ENCODE results near the gene GFPT1.
"Not testable (repeated sequence)": the region's sequence is repeated elsewhere in the genome, so short reads cannot be mapped to it uniquely, and the experiment has no call there.

GFPT1 gene

DNA sequence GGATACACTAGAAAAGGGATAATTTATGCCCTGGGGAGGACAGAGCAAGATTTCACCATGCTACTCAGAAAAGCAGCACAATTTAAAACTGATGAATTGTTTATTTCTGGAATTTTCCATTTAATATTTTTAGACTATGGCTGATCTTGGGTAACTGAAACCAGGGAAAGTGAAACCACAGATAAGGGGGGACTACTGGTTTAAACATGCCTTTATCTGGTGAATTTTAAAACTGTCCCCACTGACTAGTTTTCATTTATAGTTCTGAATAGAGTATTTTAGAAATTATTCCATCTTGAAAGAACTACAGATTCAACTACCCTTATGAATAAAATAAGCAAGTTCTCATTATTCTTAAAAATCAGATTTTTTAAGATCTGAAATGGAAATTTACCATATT is 35.2 kb upstream of the GFPT1 start:
- no peak for TF ChIP-seq EZH2phosphoT487 (IDR thresholded peaks at IDR 0.05; ENCODE audit: borderline replicate concordance)
- Histone ChIP-seq H3K9ac (ENCODE audit: low read depth, low read length, poor library complexity, severe bottlenecking) (no peak overlapping the region), H3K9me2 (replicated peaks; ENCODE audit: low read depth, low read length) (no peaks in the 10 kb centered on the region), H3K4me2 (ENCODE audit: low read depth, low read length, poor library complexity, severe bottlenecking) (no peak overlapping the region), H3K36me3 (ENCODE audit: insufficient read depth, low read length) (no peaks in the 10 kb centered on the region; the same call in 1 of the 2 replicates), H3K9me3 (ENCODE audit: insufficient read depth, low read depth, low read length) (no peaks in the 10 kb centered on the region), H2AFZ (ENCODE audit: low read length) (no peak overlapping the region), H4K20me1 (ENCODE audit: insufficient read depth, low read length, poor library complexity, severe bottlenecking) (no peaks in the 10 kb centered on the region), H3F3A (ENCODE audit: low read depth) (no peaks in the 10 kb centered on the region), H3K27me3 (ENCODE audit: insufficient read depth, low read length, poor library complexity, severe bottlenecking) (no peaks in the 10 kb centered on the region), H3K4me1 (ENCODE audit: insufficient read depth, low read length, poor library complexity, severe bottlenecking) (no peaks in the 10 kb centered on the region), H3K79me2 (ENCODE audit: insufficient read depth, low read length) (no peaks in the 10 kb centered on the region), H3K4me3 (ENCODE audit: low read length, poor library complexity, severe bottlenecking) (no peak overlapping the region)

DNA sequence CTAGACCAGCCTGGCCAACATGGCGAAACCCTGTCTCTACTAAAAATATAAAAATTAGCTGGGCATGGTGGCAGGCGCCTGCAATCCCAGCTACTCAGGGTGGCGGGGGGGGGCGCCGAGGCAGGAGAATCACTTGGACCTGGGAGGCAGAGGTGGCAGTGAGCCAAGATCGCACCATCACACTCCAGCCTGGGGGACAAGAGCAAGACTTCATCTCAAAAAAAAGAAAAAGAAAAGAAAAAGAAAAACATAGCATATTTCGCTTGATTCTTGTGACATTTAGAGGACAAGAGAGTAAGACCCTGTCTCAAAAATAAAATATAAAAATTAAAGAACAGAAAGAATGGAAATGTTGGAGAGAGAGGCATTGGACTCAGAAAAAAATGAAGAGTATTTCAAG is 32.1 kb upstream of the GFPT1 start:
- not testable (repeated sequence) for H3K27me3 ChIP-seq (ENCODE audit: insufficient read depth, low read length, poor library complexity, severe bottlenecking); H3K4me1 ChIP-seq (ENCODE audit: insufficient read depth, low read length, poor library complexity, severe bottlenecking); H3K9ac ChIP-seq (ENCODE audit: low read depth, low read length, poor library complexity, severe bottlenecking); H3K9me2 ChIP-seq (replicated peaks; ENCODE audit: low read depth, low read length); H3F3A ChIP-seq (ENCODE audit: low read depth); H3K79me2 ChIP-seq (ENCODE audit: insufficient read depth, low read length); H2AFZ ChIP-seq (ENCODE audit: low read length); H3K9me3 ChIP-seq (ENCODE audit: insufficient read depth, low read depth, low read length); H4K20me1 ChIP-seq (ENCODE audit: insufficient read depth, low read length, poor library complexity, severe bottlenecking); H3K4me3 ChIP-seq (ENCODE audit: low read length, poor library complexity, severe bottlenecking); H3K4me2 ChIP-seq (ENCODE audit: low read depth, low read length, poor library complexity, severe bottlenecking); H3K36me3 ChIP-seq (ENCODE audit: insufficient read depth, low read length)

DNA sequence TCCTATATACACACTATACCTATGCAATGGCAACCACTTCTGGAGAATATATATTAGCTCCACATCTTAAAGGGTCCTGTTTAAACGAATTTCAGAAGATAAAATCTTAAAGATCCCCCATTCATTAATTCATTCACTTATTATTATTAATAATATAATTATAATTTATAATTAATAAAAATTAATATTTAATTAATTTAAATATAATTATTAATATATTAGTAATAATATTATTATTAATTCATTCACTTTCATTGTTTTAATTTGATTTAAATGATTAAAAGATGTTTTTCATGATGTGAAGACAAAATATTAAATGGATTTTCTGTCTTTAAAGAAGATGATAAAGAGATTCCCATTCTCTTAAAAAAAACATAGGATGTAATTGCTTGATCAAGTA is 29.1 kb upstream of the GFPT1 start:
- TF ChIP-seq EZH2phosphoT487 (IDR thresholded peaks at IDR 0.05; ENCODE audit: borderline replicate concordance): no peak
- TF ChIP-seq, protein P1, sequence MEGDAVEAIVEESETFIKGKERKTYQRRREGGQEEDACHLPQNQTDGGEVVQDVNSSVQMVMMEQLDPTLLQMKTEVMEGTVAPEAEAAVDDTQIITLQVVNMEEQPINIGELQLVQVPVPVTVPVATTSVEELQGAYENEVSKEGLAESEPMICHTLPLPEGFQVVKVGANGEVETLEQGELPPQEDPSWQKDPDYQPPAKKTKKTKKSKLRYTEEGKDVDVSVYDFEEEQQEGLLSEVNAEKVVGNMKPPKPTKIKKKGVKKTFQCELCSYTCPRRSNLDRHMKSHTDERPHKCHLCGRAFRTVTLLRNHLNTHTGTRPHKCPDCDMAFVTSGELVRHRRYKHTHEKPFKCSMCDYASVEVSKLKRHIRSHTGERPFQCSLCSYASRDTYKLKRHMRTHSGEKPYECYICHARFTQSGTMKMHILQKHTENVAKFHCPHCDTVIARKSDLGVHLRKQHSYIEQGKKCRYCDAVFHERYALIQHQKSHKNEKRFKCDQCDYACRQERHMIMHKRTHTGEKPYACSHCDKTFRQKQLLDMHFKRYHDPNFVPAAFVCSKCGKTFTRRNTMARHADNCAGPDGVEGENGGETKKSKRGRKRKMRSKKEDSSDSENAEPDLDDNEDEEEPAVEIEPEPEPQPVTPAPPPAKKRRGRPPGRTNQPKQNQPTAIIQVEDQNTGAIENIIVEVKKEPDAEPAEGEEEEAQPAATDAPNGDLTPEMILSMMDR (conservative IDR thresholded peaks at IDR 0.05; ENCODE audit: low read length): no peak
- Histone ChIP-seq H3K9me3 (ENCODE audit: insufficient read depth, low read depth, low read length) (no peaks in the 10 kb centered on the region), H2AFZ (ENCODE audit: low read length) (no peak overlapping the region), H3K79me2 (ENCODE audit: insufficient read depth, low read length) (no peaks in the 10 kb centered on the region), H3K36me3 (ENCODE audit: insufficient read depth, low read length) (peaks cover 5% of the 10 kb centered on the region; the same call in 1 of the 2 replicates), H3K4me3 (ENCODE audit: low read length, poor library complexity, severe bottlenecking) (no peak overlapping the region), H4K20me1 (ENCODE audit: insufficient read depth, low read length, poor library complexity, severe bottlenecking) (no peaks in the 10 kb centered on the region), H3K4me1 (ENCODE audit: insufficient read depth, low read length, poor library complexity, severe bottlenecking) (no peaks in the 10 kb centered on the region), H3K9ac (ENCODE audit: low read depth, low read length, poor library complexity, severe bottlenecking) (no peak overlapping the region), H3K27me3 (ENCODE audit: insufficient read depth, low read length, poor library complexity, severe bottlenecking) (no peaks in the 10 kb centered on the region), H3K4me2 (ENCODE audit: low read depth, low read length, poor library complexity, severe bottlenecking) (no peak overlapping the region), H3K9me2 (replicated peaks; ENCODE audit: low read depth, low read length) (no peaks in the 10 kb centered on the region), H3F3A (ENCODE audit: low read depth) (no peaks in the 10 kb centered on the region)

DNA sequence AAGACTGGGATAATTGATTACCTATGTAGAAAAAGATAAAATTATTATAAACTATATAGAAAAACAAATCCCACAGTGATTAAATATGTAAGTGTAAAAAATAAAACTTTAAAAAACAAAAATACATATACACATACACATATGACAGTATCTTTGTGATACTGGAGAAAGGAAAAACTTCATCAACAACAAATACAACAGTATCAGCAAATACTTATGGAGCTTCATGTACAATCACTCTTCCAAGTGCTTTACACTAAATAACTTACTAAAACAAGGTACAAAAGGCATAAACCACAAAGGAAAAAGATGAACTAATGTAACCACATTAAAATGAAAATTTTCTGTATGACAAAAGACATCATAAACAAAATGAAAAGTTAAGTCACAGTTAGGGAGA is 24.1 kb upstream of the GFPT1 start:
- H3K9me3 ChIP-seq (ENCODE audit: insufficient read depth, low read depth, low read length): no peaks in the 10 kb centered on the region
- H3K4me1 ChIP-seq (ENCODE audit: insufficient read depth, low read length, poor library complexity, severe bottlenecking): peaks cover 3% of the 10 kb centered on the region
- no peak overlapping the region for H3K4me2 ChIP-seq (ENCODE audit: low read depth, low read length, poor library complexity, severe bottlenecking)
- no peaks in the 10 kb centered on the region for H4K20me1 ChIP-seq (ENCODE audit: insufficient read depth, low read length, poor library complexity, severe bottlenecking)
- no peak overlapping the region for H3K9ac ChIP-seq (ENCODE audit: low read depth, low read length, poor library complexity, severe bottlenecking)
- no peak overlapping the region for H3K4me3 ChIP-seq (ENCODE audit: low read length, poor library complexity, severe bottlenecking)
- TF ChIP-seq EZH2phosphoT487 (IDR thresholded peaks at IDR 0.05; ENCODE audit: borderline replicate concordance): no peak
- TF ChIP-seq, protein P1 (conservative IDR thresholded peaks at IDR 0.05; ENCODE audit: low read length): no peak
- peaks cover 22% of the 10 kb centered on the region; the same call in 1 of the 2 replicates for H3K36me3 ChIP-seq (ENCODE audit: insufficient read depth, low read length)
- no peaks in the 10 kb centered on the region for H3K27me3 ChIP-seq (ENCODE audit: insufficient read depth, low read length, poor library complexity, severe bottlenecking)
- no peaks in the 10 kb centered on the region for H3K79me2 ChIP-seq (ENCODE audit: insufficient read depth, low read length)
- no peaks in the 10 kb centered on the region for H3K9me2 ChIP-seq (replicated peaks; ENCODE audit: low read depth, low read length)
- no peaks in the 10 kb centered on the region for H3F3A ChIP-seq (ENCODE audit: low read depth)
- no peak overlapping the region for H2AFZ ChIP-seq (ENCODE audit: low read length)

Data from Loucy (cell line).